GM12873 (cell line): ENCODE measurements around the gene LRP8.

Experiments used
- TF ChIP-seq, protein P1 (sequence below): IDR thresholded peaks from 2 replicates; pipeline ENCODE4 v1.5.1; 2012; ENCODE audit warnings: low read depth, mild to moderate bottlenecking, moderate library complexity, low read length, control low read depth; ENCODE audit not compliant: insufficient read depth; ENCODE audit errors: missing control alignments

Gene LRP8

DNA sequence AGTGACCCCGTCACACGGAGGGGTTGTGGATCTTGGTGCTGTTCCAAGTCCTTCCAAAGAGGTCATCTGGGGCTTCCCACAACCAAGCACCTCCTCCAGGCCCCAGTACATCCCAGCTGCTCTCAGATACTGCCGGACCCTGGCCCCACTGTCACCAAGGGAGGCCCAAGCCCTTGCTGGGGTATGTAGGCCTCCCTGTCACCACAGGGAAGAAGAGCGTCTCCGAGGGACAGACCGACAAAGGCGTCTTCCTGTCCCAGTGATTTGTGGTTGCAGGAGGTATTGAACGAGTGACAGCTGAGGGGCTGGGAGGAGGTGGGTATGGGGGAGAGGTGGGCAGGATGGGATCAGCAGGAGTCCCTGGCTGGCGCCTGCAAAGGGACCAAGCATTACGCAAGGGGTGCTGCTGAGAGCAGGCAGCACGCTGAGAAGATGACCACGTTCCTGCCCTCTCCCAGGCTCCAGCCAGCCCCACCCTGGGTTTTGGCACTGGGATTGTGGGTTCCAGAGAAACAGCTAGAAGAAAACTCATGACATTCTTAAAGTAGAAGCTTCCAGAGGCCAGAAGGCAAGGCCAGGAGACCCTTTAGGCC lies 29.7 kb downstream of the LRP8 start:
- TF ChIP-seq, protein P1, sequence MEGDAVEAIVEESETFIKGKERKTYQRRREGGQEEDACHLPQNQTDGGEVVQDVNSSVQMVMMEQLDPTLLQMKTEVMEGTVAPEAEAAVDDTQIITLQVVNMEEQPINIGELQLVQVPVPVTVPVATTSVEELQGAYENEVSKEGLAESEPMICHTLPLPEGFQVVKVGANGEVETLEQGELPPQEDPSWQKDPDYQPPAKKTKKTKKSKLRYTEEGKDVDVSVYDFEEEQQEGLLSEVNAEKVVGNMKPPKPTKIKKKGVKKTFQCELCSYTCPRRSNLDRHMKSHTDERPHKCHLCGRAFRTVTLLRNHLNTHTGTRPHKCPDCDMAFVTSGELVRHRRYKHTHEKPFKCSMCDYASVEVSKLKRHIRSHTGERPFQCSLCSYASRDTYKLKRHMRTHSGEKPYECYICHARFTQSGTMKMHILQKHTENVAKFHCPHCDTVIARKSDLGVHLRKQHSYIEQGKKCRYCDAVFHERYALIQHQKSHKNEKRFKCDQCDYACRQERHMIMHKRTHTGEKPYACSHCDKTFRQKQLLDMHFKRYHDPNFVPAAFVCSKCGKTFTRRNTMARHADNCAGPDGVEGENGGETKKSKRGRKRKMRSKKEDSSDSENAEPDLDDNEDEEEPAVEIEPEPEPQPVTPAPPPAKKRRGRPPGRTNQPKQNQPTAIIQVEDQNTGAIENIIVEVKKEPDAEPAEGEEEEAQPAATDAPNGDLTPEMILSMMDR = no peak

DNA sequence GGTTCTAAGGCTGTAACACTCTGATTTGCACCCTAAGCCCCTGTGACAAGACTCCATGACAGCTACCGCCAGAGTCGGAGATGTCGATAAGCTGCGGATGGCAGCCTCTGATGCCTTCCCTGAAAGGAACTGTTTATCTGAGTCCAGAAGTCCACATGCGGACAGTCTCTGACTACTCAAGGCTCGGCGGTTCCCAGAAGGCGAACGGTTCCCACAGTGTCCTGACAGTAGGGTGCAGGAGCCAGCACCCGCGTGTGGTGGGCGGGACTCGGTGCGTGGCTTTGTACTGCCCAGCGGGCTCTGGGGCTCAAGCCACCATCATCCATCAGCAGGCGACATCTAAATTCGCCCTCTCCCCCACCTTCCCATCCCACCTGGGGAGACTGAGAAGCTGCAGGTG lies 30.7 kb downstream of the LRP8 start:
- TF ChIP-seq, protein P1 = no peak

DNA sequence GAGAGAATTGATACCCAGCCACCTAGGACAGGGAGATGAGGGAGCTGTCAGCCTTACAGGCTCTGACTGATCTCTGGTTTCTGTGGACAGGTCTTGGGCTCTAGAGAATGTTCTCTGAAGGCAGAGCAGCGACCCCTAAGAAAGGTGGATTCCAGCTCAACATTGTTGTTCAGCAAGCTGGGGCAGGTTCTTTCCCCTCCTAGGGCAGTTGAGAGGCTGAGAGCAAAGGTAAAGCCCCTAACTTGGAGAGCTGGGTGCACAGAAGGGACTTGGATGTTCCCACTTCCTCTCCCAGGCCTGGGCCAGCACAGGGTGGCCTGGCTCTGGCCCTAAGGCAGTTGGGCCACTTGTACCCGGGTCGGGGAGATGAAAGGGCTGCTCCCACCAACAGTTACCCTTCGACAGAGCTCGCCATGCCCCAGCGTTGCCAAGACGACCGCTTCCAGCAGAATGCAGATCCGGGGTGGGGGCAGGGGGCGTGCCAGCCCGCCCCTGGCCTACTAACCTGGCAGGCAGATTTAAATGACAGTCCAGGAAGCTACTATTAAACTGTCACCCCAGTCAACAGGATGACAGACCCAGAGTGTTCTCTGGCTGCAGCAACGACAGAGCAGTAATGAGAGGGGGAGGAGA lies 31.6 kb downstream of the LRP8 start:
- TF ChIP-seq, protein P1 = no peak

DNA sequence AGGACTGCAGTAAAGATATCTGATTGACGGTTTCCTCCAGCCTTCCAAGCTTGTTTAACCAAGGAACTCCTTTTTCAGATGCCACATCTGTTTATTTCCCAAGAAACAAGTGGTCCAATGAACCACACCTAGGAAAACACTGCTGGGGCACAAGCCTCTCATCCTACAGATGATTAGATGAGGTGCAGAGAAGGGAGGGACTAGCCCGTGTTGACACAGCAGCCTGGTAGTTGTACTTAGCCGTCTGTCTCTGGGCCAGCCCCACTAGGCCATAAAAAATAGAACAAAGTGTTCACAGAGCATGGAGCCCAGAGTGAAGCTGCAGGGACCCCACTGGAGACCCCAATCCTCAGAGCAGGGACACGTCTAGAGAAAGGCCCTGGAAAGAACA lies 32.1 kb downstream of the LRP8 start:
- TF ChIP-seq, protein P1 = no peak

DNA sequence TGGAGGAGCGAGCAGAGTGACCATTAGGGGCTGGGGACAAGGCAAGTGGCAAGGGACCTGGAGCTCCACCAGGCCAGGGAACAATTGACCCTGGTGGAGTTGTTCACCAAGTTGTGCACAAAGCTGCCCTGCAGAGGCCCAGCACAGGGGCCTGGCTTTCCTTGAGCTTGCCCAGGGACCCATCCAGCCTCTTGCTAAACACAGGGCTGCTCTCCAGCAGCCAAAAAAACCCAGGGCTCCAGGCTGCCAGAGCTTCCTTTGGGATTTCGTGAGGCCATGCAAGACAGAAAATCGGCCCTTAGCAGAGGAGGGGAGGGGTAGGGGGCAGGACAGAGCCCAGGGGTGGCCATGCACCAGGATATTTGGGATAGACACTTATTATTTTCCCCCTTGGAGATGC lies 32.6 kb downstream of the LRP8 start:
- TF ChIP-seq, protein P1 = no peak

DNA sequence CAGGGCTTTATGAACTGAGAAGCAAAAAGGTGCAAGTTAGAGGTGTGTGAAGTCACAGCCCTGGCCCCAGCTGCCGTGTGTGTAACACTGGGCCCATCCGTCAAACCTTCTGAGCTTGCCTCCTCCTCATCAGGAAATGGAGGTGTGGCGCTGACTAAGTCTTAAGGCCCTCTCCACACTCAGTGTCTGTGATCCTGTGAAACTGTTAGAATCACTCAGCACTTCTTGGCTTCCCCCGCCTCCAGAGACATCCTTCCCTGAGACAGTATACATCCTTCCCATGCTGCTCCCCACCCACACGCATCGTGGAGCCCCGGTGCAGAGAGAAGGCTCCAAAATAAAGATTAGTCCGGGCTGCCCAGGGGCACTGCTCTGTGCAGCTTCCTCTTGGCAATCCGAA lies 33.3 kb downstream of the LRP8 start:
- TF ChIP-seq, protein P1 = no peak

DNA sequence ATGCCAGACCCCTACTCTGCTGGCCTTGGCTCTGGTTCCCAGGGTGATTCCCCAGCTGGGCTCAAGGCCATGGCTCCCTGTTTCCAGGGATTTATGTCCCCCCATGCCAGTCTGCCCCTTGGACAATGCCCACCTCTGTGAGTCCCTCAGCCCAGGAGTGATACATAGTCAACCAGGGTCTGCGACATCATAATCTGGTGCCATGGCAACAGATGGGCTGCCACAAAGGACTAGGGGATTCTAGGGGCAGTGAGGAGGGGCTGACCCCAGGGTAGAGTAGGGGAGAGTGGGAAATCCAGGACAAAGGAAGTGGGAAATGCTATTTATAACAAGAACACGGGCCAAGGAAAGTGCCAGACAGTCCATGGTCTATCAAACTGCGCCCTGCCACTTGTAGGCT lies 33.8 kb downstream of the LRP8 start:
- TF ChIP-seq, protein P1 = no peak
